ENCODE data around the gene INS.
A peak's percentile ranks its signal among the peaks of the same experiment; 100 is the strongest.

Gene INS

GRCh38 chr11:2143799-2144543 is 17.0 kb downstream of the INS start:
- no peak for DNase-seq (ENCODE audit: low spot score)

- DNase-seq (ENCODE audit: low spot score) = no peak
Observed at GRCh38 chr11:2143477-2143798, 17.6 kb downstream of the INS start.

- no peak for DNase-seq (ENCODE audit: low spot score)
Observed at GRCh38 chr11:2142762-2143202, 18.2 kb downstream of the INS start.

GRCh38 chr11:2142300-2142759 is 18.7 kb downstream of the INS start:
- DNase-seq (ENCODE audit: low spot score) = no peak

- no peak for DNase-seq (ENCODE audit: low spot score)
Observed at GRCh38 chr11:2140411-2141400, 20.3 kb downstream of the INS start.

- DNase-seq (ENCODE audit: low spot score) = no peak
Observed at GRCh38 chr11:2139621-2140337, 21.2 kb downstream of the INS start.

GRCh38 chr11:2139123-2139521 is 21.9 kb downstream of the INS start, which contains the start of gene IGF2:
TSS of gene IGF2 (minus strand) at chr11:2139389. CDS start at chr11:2135523, 3,866 bp downstream.
- no peak for DNase-seq (ENCODE audit: low spot score)

GRCh38 chr11:2138431-2139122 is 22.4 kb downstream of the INS start:
- no peak for DNase-seq (ENCODE audit: low spot score)

- DNase-seq (ENCODE audit: low spot score) = no peak
Observed at GRCh38 chr11:2138068-2138430, 23.0 kb downstream of the INS start.

- DNase-seq (ENCODE audit: low spot score) = peak; percentile 91
Observed at GRCh38 chr11:2137202-2138067, 23.6 kb downstream of the INS start.

GRCh38 chr11:2136952-2137201 is 24.1 kb downstream of the INS start:
- no peak for DNase-seq (ENCODE audit: low spot score)

GRCh38 chr11:2136209-2136951 is 24.6 kb downstream of the INS start:
- no peak for DNase-seq (ENCODE audit: low spot score)

GRCh38 chr11:2135648-2136201 is 25.3 kb downstream of the INS start:
- no peak for DNase-seq (ENCODE audit: low spot score)

- DNase-seq (ENCODE audit: low spot score) = no peak
Observed at GRCh38 chr11:2135018-2135569, 25.9 kb downstream of the INS start.

- DNase-seq (ENCODE audit: low spot score) = no peak
Observed at GRCh38 chr11:2134022-2135010, 26.7 kb downstream of the INS start.

GRCh38 chr11:2133241-2134021 is 27.6 kb downstream of the INS start:
- no peak for DNase-seq (ENCODE audit: low spot score)

GRCh38 chr11:2132874-2133240 is 28.2 kb downstream of the INS start:
- DNase-seq (ENCODE audit: low spot score) = no peak

GRCh38 chr11:2132246-2132645 is 28.8 kb downstream of the INS start:
- no peak for DNase-seq (ENCODE audit: low spot score)
